ENCODE measurements around the gene DISC1.

Gene DISC1

DNA sequence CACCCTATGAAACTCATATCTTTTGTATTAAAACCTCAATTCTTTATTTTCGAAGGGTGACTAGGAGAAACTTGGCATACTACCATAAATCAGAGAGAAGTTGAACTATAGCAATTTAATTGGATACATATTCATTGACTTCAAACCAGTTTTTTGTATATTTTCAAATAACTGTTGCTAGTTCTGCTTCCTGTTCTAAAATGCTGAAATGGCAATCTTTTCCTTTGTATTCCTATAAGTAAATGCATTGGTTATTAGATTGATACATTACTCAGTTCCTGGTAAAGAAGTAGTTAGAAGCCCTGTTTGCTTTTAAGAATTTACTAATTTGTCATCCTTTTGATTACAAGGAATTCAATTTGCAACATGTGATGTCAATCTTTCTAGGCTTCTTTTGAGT is 200.0 kb downstream of the DISC1 start:
- DNase-seq: no peak

DNA sequence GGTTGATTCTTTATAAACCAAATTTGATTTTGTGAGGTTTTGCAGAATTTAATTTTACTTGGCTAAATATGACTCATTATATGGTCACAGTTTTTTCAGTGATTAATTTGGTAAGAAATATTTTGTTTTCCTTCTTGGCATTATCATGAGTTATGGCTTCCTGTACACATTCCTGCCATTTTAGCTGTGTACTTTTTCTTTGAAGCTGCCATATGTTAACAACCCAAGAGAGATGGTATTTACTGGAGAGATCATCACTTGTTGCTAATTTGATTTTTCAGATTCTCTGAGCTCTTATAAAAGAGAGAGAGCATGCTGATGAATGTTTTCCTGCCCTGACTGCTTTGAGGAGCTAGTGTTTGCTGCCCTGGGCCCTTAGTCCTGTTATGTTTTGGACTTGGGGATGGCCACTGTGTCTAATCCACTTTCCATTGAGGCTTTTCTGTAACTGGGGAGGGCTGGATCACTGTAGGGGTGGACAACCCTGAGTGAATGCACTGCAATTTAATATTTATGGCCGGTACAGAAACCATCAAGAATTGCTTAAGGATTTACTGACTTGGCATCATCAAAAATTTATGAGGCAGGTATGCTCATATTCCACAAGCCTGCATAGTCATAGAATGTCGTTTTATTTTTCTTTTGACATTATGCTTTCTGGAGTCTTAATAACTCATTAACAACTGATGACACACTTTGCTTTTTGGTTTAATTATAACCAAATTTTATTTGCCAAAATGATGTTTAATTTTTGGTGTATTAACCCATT is 200.9 kb downstream of the DISC1 start:
- DNase-seq: no peak

DNA sequence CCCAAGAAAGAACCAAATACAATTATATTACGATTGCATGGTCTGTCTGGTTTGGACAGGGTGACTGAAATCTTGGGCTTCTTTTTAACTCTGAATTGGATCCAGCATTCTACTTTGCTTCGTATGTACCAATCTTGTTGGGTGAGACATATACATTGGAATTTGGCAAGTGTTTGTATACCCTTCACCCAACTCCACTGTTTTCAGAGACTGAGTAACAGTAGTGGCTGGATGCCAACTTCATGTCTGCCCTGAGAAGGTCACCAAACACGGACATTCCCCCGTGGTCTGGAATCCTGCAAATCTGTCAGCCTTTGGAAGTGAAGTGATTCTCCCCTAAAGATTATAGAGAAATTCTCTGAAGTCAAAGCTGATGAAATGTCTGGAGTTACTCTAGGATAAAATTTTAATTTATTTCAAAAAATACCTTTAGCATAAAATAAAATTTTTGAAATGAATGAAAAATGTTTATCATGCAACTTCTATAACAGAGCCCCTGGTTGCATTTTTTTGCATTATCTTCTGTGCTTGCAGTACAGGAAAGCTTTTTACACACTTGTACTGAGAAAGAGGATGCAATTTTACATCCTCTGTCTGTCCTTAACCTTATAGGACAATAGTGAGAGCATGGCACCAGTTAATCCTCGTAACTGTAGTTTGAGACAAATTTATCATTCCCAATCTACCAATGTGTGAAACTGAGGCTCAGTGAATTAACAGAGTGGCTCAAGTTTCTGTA is 201.8 kb downstream of the DISC1 start:
- no peak for DNase-seq

DNA sequence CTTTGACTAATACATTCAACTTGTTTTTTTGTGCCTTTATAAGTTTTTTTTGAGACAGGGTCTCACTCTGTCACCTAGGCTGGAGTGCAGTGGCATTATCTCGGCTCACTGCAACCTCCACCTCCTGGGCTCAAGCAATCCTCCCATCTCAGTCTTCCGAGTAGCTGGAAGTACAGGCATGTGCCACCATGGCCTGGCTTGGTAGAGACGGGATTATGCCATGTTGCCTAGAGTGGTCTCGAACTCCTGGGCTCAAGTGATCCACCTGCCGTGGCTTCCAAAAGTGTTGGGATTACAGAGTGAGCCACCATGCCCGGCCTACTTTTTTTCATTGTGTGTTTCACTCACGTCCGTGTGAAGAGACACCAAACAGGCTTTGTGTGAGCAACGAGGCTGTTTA is 202.7 kb downstream of the DISC1 start:
- no peak for DNase-seq

DNA sequence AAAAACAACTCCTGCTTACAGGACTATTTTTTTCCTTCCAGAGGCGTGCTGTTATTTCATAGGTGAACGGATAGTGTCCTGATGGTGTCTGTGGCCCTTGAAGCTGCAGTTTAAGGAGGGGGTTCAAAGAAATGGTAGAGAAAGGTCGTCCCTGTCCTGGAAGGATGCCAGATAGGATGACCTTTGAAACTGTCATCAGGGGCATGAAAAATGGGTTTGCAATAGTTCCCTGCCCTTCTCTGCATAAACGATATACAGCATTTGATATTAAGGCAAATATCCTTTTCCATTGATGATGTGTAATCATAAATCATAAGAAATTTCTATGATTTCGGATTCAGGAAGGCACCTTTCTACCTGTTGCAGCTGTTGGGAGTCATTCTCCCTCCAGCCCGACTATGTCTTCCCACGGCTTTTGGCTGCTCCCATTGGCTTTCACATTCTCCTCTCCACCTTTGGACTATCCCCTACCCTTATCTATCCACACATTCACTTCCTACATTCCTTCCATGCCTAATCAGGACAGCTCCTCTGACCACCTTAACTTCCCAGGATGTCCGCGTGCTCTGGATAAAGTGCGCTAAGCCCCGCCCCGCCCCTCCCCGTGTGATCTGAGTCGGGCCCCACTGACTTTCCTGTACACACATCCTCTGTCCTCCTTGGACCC is 209.8 kb downstream of the DISC1 start:
- DNase-seq: no peak

DNA sequence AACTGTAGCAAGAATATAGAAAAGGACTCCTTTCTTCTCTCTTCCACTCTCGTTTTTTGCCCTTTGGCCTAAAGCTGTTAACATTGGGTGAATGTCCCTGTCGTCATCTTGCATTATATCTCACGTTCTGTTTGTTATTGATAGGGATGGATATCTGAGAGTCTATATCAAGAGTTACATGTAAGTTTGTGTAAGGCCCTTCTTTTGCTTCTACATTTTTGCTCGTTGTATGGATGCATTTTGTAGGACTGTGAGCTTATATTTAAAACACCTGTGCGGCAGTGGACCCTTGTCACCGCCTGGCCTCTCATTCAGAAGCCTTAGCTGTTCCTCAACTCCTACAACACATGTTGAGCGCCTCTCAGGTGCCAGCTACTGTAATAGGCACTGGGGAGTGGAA is 211.9 kb downstream of the DISC1 start:
- DNase-seq: no peak

DNA sequence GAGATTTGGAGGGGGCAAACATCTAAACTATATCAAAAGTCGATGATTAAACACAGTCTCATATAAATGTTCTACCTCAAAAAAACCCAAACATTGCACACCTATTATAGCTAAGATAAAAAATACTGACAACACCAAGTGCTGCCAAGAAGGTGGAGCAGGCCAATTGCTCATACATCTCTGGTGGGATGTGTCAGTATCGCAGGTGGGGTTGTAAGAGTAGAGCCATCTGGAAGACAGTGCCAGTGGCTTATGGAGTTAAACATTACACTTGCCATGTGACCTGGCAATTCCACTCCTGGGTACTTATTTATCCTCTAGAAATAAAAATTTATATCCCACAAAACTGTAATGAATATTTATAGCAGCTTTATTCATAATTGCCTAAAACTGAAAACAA is 213.4 kb downstream of the DISC1 start:
- DNase-seq: no peak

DNA sequence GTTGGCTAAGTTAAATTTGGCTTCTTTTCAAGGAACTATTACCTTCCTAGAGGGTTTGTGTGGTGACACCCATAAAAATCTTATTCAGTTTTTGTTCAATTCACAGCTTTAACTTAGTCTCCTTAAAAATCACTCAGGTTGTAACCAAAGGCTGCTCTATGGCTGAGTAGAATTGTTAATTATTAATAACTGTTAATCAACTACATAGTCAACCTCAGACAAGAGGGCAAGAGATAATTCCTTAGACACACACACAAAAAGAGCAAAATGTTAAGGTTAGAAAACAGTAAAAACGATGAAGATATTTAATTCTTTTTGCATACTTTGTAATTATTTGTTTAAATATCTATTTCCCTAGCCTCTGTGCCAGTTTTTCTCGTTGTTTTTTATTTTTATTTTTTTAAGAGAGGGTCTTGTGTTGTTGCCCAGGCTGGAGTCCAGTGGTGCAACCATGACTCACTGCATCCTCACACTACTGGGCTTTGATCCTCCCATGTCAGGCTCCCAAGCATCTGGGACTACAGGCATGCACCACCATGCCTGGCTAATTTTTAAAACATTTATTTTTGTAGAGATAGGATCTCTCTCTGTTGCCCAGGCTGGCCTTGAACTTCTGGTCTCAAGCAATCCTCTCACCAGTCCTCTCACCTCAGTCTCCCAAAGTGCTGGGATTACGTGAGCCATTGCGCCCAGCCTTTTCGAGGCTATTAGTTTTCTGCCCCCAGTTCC is 215.2 kb downstream of the DISC1 start:
- DNase-seq: no peak

DNA sequence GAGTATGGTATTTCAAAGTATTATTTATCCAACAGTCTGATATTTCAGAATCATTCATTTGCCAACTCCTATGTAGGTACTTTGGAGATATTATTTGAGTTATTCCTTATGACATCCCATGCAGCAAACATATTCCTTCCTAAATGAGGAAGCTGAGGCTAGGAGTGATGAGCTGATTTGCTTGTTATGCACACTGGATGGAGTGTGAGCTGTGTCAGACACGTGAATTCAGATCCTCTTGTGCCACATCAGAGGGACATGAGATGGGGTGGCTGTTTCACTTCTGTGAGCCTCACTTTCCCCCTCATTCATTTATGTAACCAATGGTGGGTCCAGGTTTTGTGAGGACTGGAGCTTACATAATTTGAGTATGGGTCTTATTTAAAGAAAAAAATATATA is 215.9 kb downstream of the DISC1 start:
- peak; percentile 27 to 48 (median 40) for DNase-seq

DNA sequence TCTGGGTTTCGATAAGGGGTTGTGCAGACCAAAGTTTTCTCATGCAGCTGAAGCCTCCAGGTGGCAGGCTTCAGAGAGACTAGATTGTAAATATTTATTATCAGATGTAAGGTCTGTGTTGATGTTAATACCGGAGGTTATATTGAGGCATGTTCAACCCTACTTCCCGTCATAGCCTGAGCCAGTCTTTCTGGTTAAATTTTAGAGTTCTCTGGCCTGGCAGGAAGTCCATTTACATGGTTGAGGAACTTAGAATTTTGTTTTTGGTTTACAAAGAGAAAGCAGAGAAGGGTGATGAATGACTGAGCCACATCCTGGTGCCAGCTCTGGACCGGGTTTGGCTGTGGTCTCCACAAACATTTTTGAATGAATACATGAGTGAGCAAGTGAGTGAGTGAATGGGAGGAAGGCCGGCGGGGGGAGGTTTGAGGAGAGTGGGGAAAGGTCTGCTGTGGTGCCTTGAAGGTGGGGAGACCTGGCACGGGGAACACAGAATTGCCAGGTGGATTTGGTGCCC is 218.5 kb downstream of the DISC1 start:
- peak; percentile 17 to 49 (median 27) for DNase-seq

DNA sequence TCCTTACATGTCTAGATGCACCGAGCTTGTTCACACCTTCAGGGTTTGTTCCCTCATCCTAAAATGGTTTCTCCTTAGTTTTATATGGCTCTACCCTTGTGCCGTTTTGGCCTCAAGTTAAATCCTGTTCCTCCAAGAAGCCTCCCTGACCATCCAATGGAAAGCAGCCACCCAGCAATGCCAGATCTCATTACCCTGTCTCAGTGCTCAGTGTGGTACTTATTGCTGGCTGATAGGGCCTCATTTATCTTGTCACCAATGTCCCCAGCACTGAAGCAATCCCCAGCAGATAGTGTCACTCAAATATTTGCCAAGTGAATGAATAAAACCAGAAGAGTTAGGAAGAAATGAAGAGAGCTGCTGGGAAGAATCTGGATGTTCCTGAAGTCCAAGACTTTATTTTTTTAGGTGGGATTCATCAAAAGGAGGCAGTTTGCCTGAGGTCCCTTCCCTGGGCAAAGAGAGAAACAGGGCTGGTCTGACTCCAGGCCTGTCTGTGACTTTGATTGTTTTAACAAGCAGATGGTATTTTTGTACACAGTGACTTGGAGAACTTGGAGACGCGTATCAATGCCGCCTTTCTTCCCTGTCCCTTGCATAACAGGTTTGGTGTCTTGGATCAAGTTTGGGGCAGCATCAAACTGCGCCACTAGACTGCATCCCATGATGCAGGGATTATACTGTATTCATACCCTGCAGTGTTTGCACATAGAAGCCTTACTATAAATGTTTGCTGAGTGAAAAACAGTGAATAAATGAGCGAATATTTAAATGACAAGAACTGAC is 221.2 kb downstream of the DISC1 start:
- no peak for DNase-seq

DNA sequence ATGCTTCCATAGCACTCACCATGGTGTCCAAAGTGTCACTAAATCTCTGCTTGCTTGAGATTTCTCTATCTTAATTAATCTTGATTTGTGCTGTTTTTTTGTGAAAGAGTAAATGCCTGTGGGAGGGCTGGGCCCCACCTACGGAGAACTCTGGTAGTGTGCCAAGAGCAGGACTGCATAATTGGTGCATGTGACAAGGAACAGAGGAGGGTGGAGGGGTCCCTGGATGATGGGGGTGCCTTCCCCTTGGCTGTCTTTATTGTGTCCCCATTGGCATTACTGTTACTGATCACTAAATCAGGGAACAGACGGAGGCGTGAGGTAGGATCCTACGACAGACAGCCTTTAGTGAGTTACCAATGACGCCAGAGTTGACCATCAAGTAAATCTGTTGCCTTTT is 223.4 kb downstream of the DISC1 start:
- no peak for DNase-seq

DNA sequence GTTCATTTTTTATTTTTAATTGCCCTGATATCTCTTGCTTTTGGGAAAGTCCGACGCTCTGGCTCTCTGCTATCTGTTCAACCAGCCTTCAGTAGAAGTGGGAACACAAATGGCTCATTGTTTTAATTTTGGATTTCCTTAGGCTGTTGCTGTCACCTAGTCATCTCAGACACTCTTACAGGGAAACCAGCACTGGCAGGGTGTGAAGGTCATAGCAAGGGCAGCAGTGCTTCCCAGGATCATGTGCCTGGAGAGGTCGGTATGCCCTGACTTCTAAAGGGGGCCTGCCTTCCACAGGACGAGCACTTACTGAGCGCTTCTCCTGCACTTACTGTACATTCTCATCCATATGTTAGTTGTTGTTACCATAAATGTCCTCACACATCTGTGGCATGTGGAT is 224.2 kb downstream of the DISC1 start:
- DNase-seq: no peak

DNA sequence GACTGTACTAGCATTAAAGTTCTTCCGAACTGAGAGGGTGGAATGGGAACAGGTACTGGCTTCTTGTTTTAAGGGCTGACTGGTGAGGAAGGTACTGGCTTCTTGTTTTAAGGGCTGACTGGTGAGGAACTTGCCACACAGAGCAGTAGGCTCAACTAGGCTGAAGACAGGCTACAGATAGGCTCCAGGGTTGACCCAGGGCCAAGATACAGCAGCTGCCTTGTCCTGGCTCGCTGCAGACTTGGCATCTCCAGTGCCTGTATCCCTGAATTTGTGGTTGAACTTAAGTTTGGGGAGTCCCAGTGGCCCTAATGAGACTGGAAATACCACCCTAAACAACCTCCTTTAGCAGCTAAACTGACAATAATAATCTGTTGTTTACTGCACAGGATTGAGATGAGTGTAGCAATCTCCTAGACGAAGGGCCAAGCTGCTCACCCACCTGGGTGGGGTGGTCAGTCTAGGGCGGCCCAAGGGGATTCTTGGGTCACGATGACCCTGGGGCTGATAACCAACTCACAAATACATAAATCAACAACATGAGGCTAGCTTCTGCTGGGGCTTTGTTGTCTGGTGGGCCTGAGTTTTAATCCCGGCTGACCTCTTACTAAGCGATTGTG is 227.1 kb downstream of the DISC1 start:
- DNase-seq: no peak

DNA sequence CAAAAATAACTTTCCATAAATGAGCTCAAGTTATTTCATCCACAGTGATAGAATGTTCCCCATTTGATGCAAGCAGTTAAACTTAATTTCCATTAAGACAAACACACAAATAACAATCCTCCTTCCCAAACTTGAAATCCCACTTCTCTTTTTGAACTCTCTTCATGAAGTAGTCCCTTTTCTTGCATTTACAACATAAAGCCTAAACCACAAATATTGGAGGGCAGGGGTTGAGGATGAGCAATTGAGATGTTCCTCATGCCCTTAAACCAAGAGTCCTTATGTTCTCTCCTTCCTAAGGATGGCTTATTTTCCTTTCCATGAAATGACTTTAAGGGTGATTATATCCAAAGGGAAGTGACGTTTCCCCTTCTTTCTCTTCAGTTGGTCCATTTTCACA is 228.8 kb downstream of the DISC1 start:
- DNase-seq: peak in 2 of 3 donors; percentile 38 to 46

DNA sequence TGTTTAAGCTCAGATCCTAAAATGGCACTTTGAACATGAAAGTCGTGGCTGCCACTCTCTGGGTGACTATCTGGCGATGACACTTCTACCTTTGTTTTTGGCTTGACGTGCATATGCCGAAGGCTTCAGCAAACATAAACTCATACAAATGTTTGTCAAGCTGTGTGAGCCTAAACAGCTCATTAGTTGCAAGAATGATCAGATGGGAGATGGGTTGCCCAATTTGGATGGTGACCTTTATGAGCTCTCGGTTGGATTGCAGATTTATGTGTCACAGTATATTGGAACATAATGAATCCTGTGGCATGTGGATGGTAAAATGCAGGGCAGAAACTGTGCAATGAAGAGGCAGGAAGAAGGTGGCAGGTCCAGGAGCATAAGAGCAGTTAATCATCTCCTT is 229.3 kb downstream of the DISC1 start:
- DNase-seq: peak in 2 of 3 donors; percentile 22 to 29

DNA sequence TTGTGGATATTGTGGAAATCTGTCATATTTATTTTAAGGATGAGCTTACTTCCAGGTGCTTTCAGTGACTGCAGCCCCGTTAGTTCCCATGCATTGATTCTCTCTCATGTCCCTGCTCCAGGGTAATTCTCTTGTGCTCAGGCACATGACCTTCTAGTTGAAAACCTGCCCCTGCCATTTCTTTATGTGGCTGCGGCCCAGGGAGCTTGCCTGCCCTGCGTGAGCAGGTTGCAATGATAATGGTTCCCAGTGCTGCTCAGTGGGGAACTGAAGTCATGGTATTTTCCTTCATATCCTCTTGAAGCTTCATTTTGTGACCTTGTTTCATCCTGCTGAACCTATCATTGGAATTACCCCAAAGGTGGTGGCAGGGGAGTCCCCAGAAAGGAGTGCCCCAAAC is 229.8 kb downstream of the DISC1 start:
- no peak for DNase-seq

DNA sequence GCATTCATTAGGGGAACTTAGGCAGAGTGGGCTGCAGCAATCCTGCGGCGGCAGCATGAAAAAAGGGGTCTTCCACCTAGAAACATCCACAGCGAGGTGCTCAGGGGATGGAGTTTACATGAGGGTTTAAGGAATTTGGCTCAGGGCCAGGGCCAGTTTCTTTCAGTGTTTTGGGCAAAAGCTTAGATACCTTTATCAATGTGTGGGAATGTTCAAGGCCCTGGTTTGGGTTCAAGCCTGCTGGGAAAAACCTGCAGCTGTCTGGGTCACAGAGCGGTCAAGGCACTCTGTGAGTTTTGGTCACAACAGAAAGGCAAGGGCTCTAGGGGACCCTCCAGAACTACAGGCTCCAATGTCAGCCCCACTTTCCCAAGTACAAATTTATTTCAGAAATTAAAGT is 230.3 kb downstream of the DISC1 start:
- no peak for DNase-seq

DNA sequence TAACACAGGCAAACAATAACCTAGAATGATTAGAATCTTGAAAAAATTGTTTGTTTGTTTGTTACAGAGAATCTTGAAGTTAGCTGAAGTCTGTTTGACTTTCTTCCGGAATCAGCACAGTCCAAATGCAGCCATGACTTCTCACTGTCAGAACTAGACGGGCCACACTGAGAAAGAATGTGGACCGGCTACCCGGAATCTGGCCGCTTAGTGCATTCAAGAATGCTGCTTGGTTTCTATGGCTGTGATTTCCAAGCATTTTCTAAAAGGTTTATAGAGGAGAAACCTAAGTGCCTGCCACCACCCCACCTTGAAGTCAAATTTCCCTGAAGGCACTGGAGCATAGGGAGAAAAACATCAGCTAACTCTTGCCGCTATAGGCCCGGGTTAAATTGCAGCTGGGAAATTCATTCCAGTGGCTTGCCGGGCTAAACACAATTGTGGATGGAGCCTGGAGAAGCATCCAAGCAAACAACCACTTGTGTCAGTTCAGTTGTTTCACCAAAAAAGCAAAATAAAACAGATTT is 231.1 kb downstream of the DISC1 start:
- no peak for DNase-seq

DNA sequence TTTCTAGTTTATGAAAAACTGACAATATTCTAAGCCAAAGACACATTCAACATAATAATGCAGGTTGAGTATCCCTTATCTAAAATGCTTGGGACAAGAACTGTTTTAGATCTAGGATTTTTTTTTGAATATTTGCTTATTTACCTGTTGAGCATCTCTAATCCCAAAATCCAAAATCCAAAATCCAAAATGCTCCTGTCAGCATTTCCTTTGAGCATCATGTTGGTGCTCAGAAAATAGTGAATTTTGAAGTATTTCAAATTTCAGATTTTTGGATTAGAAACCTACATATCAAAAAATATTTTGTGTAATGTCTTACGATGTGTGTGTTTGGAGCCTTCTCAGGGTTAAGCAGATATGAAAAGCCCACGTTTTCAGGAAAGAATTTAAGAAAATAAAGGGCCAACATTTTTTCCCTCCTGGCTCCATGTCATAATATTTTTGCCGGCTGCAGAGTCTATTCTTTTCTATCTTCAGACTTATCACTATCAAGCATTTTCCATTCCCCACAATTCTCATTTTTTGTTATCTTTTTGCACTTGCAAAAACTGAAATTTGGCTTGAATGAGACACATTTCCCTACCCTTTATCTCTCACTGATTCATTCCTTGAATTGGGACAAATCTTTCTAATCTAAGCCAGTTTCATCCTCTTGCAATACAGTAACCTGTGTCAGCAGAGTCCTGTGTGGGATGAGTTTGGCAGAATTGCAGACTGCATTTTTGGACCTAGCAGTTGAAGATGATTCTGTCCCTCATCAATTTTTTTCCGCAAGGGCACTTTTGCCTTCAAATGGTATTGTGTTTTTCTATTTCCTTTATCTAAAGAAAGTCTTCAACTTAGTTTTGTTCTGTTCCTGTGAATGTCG is 233.9 kb downstream of the DISC1 start:
- no peak for DNase-seq
